ENCODE results near the gene SPPL3.

DNA sequence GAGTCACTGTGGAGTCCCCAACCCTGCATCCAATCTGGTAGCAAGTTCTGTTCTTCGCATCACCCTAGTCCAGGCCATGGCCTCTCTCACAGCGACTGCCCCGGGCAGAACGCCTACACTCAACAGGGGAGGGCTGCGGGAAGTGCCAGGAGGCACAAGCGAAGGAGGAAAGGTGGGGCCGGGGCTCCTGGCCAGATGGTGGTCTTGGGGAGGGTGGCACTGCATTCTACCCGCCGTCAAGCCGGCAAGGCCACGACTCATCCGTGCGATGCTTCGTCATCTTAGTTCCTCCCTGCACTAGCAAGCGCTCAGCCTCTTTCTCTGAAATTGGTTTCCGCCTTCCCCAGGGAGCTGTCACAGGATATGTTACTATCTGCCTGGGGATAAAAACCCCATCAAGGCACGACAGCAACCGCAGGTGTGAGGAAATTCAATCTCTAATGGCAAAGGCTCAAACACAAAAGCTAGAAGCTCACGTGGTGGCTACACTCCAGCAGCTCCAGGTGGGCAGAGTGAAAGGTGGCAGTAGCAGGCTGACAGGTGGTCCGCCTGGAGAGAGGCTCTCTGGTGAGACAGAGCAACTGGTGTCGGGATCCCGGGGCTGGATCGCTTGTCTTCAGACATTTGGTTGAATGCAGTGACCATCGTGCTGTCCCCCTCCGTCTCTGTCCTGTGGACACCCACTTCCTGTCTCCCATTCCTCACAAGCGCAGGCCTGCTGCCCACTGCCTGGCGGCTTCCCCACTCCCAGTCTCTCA lies 144.4 kb downstream of the SPPL3 start:
- TF ChIP-seq, protein P1, sequence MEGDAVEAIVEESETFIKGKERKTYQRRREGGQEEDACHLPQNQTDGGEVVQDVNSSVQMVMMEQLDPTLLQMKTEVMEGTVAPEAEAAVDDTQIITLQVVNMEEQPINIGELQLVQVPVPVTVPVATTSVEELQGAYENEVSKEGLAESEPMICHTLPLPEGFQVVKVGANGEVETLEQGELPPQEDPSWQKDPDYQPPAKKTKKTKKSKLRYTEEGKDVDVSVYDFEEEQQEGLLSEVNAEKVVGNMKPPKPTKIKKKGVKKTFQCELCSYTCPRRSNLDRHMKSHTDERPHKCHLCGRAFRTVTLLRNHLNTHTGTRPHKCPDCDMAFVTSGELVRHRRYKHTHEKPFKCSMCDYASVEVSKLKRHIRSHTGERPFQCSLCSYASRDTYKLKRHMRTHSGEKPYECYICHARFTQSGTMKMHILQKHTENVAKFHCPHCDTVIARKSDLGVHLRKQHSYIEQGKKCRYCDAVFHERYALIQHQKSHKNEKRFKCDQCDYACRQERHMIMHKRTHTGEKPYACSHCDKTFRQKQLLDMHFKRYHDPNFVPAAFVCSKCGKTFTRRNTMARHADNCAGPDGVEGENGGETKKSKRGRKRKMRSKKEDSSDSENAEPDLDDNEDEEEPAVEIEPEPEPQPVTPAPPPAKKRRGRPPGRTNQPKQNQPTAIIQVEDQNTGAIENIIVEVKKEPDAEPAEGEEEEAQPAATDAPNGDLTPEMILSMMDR (IDR thresholded peaks at IDR 0.05): no peak
- TF ChIP-seq POLR2A (IDR thresholded peaks at IDR 0.05): no peak
